Measurements from ENCODE around the gene ZIC2.

- TF ChIP-seq POLR2AphosphoS5 (IDR thresholded peaks at IDR 0.05) (no peak), CTCF (IDR thresholded peaks at IDR 0.05) (no peak), POLR2A (IDR thresholded peaks at IDR 0.05) (no peak)
Observed at GRCh38 chr13:99972190-99972731, 9.3 kb upstream of the ZIC2 start.

All from prostate gland (tissue), 2 donors.